ENCODE data around the gene CTSL.
A peak's percentile ranks its signal among the peaks of the same experiment; 100 is the strongest.

- TF ChIP-seq, protein P1, sequence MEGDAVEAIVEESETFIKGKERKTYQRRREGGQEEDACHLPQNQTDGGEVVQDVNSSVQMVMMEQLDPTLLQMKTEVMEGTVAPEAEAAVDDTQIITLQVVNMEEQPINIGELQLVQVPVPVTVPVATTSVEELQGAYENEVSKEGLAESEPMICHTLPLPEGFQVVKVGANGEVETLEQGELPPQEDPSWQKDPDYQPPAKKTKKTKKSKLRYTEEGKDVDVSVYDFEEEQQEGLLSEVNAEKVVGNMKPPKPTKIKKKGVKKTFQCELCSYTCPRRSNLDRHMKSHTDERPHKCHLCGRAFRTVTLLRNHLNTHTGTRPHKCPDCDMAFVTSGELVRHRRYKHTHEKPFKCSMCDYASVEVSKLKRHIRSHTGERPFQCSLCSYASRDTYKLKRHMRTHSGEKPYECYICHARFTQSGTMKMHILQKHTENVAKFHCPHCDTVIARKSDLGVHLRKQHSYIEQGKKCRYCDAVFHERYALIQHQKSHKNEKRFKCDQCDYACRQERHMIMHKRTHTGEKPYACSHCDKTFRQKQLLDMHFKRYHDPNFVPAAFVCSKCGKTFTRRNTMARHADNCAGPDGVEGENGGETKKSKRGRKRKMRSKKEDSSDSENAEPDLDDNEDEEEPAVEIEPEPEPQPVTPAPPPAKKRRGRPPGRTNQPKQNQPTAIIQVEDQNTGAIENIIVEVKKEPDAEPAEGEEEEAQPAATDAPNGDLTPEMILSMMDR (optimal IDR thresholded peaks at IDR 0.05 in 1 of 3, IDR thresholded peaks at IDR 0.05 in 1 of 3, conservative IDR thresholded peaks at IDR 0.05 in 1 of 3; ENCODE audit: extremely low read depth in 1 of 3, insufficient read depth in 2 of 3, low read length in 3 of 3): peak; percentile 75 to 82 (median 77)
- TF ChIP-seq EZH2 (IDR thresholded peaks at IDR 0.05; ENCODE audit: low read length): no peak
These were observed 41.2 kb upstream of the CTSL start for GRCh38 chr9:87684627-87685219.

Data from keratinocyte (primary cell).